Type B pancreatic cell (in vitro differentiated cells): ENCODE results near the gene ROPN1L. TPM values are rescaled to one million over a fixed set of nuclear protein-coding genes. Genes with fewer than 3 reads are reported as not detected.

Experiments
- DNase-seq: peaks from one replicate; pipeline ENCODE4 v3.0.0; 2021; ENCODE audit warnings: mixed read lengths; ENCODE audit not compliant: unreplicated experiment; ENCODE audit errors: extremely low spot score
- H3K27ac Mint-ChIP-seq: 2 replicates; pipeline ENCODE4 v1.8.0; 2021; ENCODE audit warnings: mild to moderate bottlenecking, mixed read lengths
- H3K27me3 Mint-ChIP-seq: 2 replicates; pipeline ENCODE4 v1.8.0; 2021; ENCODE audit warnings: mixed read lengths
- H3K36me3 Mint-ChIP-seq: 2 replicates; pipeline ENCODE4 v1.8.0; 2021; ENCODE audit warnings: mixed read lengths
- H3K4me1 Mint-ChIP-seq: one replicate; pipeline ENCODE4 v1.8.0; 2021; ENCODE audit warnings: mixed read lengths; ENCODE audit not compliant: unreplicated experiment
- H3K4me3 Mint-ChIP-seq: 2 replicates; pipeline ENCODE4 v1.8.0; 2021; ENCODE audit warnings: mild to moderate bottlenecking, mixed read lengths
- H3K9me3 Mint-ChIP-seq: 2 replicates; pipeline ENCODE4 v1.8.0; 2021; ENCODE audit warnings: mixed read lengths
- total RNA-seq: library from RNA; stranded (reverse); gene quantifications from 2 replicates; pipeline ENCODE4 v1.2.1, GENCODE V29; 2021; ENCODE audit warnings: low replicate concordance
- TF ChIP-seq, protein P1 (sequence below): fragments of 200-600 bp; sonication (generic); conservative IDR thresholded peaks from 2 replicates; pipeline ENCODE4 v1.5.0; 2021; ENCODE audit warnings: antibody characterized with exemption, mild to moderate bottlenecking

The ROPN1L gene
- total RNA-seq, 1 donor from 2014 or later: 2.0 TPM

GRCh38 chr5:10446490-10446889 lies 4.8 kb downstream of the ROPN1L start:
- TF ChIP-seq, protein P1, sequence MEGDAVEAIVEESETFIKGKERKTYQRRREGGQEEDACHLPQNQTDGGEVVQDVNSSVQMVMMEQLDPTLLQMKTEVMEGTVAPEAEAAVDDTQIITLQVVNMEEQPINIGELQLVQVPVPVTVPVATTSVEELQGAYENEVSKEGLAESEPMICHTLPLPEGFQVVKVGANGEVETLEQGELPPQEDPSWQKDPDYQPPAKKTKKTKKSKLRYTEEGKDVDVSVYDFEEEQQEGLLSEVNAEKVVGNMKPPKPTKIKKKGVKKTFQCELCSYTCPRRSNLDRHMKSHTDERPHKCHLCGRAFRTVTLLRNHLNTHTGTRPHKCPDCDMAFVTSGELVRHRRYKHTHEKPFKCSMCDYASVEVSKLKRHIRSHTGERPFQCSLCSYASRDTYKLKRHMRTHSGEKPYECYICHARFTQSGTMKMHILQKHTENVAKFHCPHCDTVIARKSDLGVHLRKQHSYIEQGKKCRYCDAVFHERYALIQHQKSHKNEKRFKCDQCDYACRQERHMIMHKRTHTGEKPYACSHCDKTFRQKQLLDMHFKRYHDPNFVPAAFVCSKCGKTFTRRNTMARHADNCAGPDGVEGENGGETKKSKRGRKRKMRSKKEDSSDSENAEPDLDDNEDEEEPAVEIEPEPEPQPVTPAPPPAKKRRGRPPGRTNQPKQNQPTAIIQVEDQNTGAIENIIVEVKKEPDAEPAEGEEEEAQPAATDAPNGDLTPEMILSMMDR: no peak
- Mint-ChIP-seq H3K36me3 (no peaks in the 10 kb centered on the region), H3K9me3 (no peaks in the 10 kb centered on the region), H3K4me1 (peaks cover 8% of the 10 kb centered on the region), H3K27me3 (peaks cover 12% of the 10 kb centered on the region), H3K27ac (no peak overlapping the region), H3K4me3 (no peak overlapping the region)
- DNase-seq: no peak

DNA sequence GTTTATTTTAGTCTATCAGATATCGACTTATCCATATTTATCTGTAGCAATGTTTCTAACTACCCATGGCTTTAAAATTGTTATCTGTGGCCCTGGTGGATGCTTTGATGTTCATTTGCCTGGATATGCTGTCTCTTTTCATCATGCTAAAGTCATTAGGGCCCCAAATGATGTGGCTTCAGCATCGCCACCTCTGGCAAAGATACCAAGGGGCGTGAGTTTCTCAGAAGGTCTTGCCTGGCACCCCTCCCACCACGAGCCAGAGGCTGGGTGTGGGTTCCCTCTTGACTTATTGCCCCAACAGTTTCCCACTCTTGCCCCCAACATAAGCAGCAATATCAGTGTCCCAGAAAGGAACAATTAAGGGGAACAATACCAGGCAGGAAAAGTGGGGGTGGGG lies 5.4 kb downstream of the ROPN1L start:
- Mint-ChIP-seq H3K36me3 (no peaks in the 10 kb centered on the region), H3K27me3 (peaks cover 12% of the 10 kb centered on the region), H3K4me3 (no peak overlapping the region), H3K4me1 (peaks cover 8% of the 10 kb centered on the region), H3K27ac (no peak overlapping the region), H3K9me3 (no peaks in the 10 kb centered on the region)
- TF ChIP-seq, protein P1: no peak
- DNase-seq: no peak

DNA sequence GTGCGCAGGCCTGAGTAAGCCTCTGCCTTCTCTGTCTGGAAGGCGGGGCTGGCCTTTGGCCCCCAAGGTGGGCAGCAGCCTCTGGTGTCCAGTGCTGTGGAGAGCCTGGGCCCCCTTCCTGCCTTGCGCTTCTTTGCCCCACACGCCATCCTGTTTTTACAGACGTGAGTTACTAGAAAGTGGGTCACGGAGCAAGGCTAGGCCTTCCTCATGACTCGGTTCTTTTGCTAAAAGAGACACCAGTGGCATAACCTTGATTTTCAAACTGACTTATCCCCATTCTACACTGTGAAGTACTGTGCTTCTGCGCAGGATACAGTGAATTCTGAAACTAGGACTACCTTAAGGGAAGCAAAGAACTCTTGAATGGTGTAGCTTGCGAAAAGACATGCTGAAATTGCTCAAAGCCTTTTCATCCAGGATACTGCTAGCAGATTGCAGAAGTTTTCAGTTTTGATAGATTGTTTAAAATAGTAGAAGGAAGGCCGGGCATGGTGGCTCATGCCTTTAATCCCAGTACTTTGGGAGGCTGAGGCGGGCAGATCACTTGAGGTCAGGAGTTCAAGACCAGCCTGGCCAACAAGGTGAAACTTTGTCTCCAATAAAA lies 7.2 kb downstream of the ROPN1L start:
- H3K27ac Mint-ChIP-seq: no peak overlapping the region
- H3K27me3 Mint-ChIP-seq: peaks cover under 1% of the 10 kb centered on the region
- H3K4me1 Mint-ChIP-seq: peaks cover 3% of the 10 kb centered on the region
- TF ChIP-seq, protein P1: no peak
- DNase-seq: no peak
- no peaks in the 10 kb centered on the region for H3K36me3 Mint-ChIP-seq
- H3K9me3 Mint-ChIP-seq: no peaks in the 10 kb centered on the region
- H3K4me3 Mint-ChIP-seq: no peak overlapping the region

DNA sequence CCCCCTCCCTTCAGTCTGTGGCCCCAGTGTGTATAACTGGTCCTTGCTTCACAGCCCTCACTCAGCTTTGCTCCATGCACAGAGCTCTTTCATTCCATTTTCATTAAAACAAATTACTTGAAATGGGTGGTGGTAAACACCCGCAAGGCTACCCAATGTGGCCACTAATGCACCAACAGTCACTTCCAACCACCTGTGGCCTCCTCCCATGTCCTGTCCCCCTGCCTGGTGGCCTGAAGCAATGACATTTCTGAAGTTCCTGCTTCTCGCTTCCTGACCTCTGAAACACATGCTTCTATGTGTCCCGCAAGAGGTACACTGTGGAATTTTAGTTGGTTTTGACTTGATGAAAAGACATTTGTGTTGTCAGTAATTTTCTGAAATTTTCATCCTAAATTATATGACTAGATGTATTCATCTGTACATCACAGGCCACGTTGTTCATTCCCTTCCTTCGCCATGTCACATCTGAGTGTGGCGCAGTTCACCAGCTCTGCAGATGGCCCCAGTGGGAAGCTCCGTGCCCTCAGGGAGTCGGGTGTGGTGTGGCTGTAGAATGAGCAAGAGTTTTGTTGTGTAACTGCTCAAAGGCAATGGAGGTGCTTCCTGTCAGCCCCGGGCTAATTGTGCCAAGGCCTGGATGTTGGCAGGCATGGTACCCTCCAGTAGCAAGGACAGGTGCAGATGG lies 9.6 kb downstream of the ROPN1L start:
- Mint-ChIP-seq H3K4me3 (no peak overlapping the region), H3K27me3 (peaks cover 3% of the 10 kb centered on the region), H3K4me1 (peaks cover 6% of the 10 kb centered on the region), H3K27ac (no peak overlapping the region), H3K36me3 (no peaks in the 10 kb centered on the region), H3K9me3 (no peaks in the 10 kb centered on the region)
- no peak for DNase-seq
- TF ChIP-seq, protein P1: no peak

GRCh38 chr5:10452768-10453331 lies 11.2 kb downstream of the ROPN1L start:
- peaks cover 11% of the 10 kb centered on the region for H3K4me1 Mint-ChIP-seq
- DNase-seq: no peak
- H3K27me3 Mint-ChIP-seq: peaks cover 6% of the 10 kb centered on the region
- H3K36me3 Mint-ChIP-seq: no peaks in the 10 kb centered on the region
- no peaks in the 10 kb centered on the region for H3K9me3 Mint-ChIP-seq
- TF ChIP-seq, protein P1: peak; percentile 89
- H3K4me3 Mint-ChIP-seq: no peak overlapping the region
- H3K27ac Mint-ChIP-seq: peak overlapping the region; percentile 10
